GM23338 (cell line): ENCODE results near the gene DNAJC1. TPM values are rescaled to one million over a fixed set of nuclear protein-coding genes. Genes with fewer than 3 reads are reported as not detected.

ENCODE experiments used
- ATAC-seq: fragments of 200-7000 bp; cut with Tn5 transposase; 3 replicates; pipeline ENCODE4 v1.9.1; 2020
- DNase-seq: peaks from one replicate; pipeline ENCODE4 v3.0.0-alpha.2; 2015; ENCODE audit warnings: low spot score
- H2AFZ ChIP-seq: fragments of 200-600 bp; sonication (generic); 2 replicates; pipeline ENCODE4 v1.8.0; 2016; ENCODE audit warnings: antibody characterized with exemption, mild to moderate bottlenecking, moderate library complexity
- H3F3A ChIP-seq: fragments of 200-600 bp; sonication (generic); replicated peaks from 2 replicates; pipeline ENCODE4 v1.8.0; 2017; ENCODE audit warnings: antibody characterized with exemption, mixed run types, low read depth
- H3K27ac ChIP-seq: fragments of 200-600 bp; sonication (generic); 2 replicates; pipeline ENCODE4 v1.6.1; 2016; ENCODE audit warnings: low read depth
- H3K27me3 ChIP-seq: fragments of 200-600 bp; sonication (generic); 2 replicates; pipeline ENCODE4 v1.8.0; 2016; ENCODE audit warnings: mild to moderate bottlenecking, mixed run types, moderate library complexity; ENCODE audit not compliant: insufficient read depth
- H3K36me3 ChIP-seq: fragments of 200-600 bp; sonication (generic); 2 replicates; pipeline ENCODE4 v1.8.0; 2016; ENCODE audit warnings: mild to moderate bottlenecking; ENCODE audit not compliant: insufficient read depth
- H3K4me1 ChIP-seq: fragments of 200-600 bp; sonication (generic); 2 replicates; pipeline ENCODE4 v1.8.0; 2016; ENCODE audit warnings: mild to moderate bottlenecking, moderate library complexity; ENCODE audit not compliant: insufficient read depth
- H3K4me2 ChIP-seq: fragments of 200-600 bp; sonication (generic); 2 replicates; pipeline ENCODE4 v1.7.1; 2017; ENCODE audit warnings: mixed run types
- H3K4me3 ChIP-seq: fragments of 200-600 bp; sonication (generic); 2 replicates; pipeline ENCODE4 v1.6.1; 2016; ENCODE audit warnings: mixed run types
- H3K79me2 ChIP-seq: fragments of 200-600 bp; sonication (generic); replicated peaks from 2 replicates; pipeline ENCODE4 v1.8.0; 2017; ENCODE audit warnings: mild to moderate bottlenecking; ENCODE audit not compliant: insufficient read depth
- H3K9me2 ChIP-seq: fragments of 200-600 bp; sonication (generic); 2 replicates; pipeline ENCODE4 v1.8.0; 2017; ENCODE audit not compliant: insufficient read depth
- H4K20me1 ChIP-seq: fragments of 200-600 bp; sonication (generic); replicated peaks from 2 replicates; pipeline ENCODE4 v1.8.0; 2017; ENCODE audit warnings: mild to moderate bottlenecking; ENCODE audit not compliant: insufficient read depth
- H3K27ac Mint-ChIP-seq: 2 replicates; pipeline ENCODE4 v1.8.0; 2020; ENCODE audit warnings: inconsistent platforms, mild to moderate bottlenecking, moderate library complexity, mixed read lengths
- H3K27me3 Mint-ChIP-seq: 3 replicates; pipeline ENCODE4 v1.8.0; 2022; ENCODE audit warnings: low read depth, mild to moderate bottlenecking, moderate library complexity, mixed read lengths, inconsistent platforms; ENCODE audit not compliant: insufficient read depth, poor library complexity
- H3K36me3 Mint-ChIP-seq: 3 replicates; pipeline ENCODE4 v1.8.0; 2021; ENCODE audit warnings: low read depth, mild to moderate bottlenecking, inconsistent platforms, moderate library complexity, mixed read lengths
- H3K4me1 Mint-ChIP-seq: 3 replicates; pipeline ENCODE4 v1.8.0; 2020; ENCODE audit warnings: mild to moderate bottlenecking, inconsistent platforms, mixed read lengths
- H3K4me3 Mint-ChIP-seq: 3 replicates; pipeline ENCODE4 v1.8.0; 2021; ENCODE audit warnings: moderate library complexity, mild to moderate bottlenecking, inconsistent platforms, mixed read lengths
- H3K9me3 Mint-ChIP-seq: 3 replicates; pipeline ENCODE4 v1.8.0; 2020; ENCODE audit warnings: moderate library complexity, mild to moderate bottlenecking, inconsistent platforms, mixed read lengths
- CREB1 ChIP-seq: fragments of 250-450 bp; sonication (Bioruptor Pico); IDR thresholded peaks from 2 replicates; pipeline ENCODE4 v1.5.0; 2020; ENCODE audit warnings: low read depth, mild to moderate bottlenecking, moderate library complexity
- EZH2 ChIP-seq: fragments of 200-600 bp; sonication (generic); IDR thresholded peaks from one replicate; pipeline ENCODE4 v1.8.0; 2017; ENCODE audit warnings: antibody characterized with exemption, mild to moderate bottlenecking, low read depth; ENCODE audit not compliant: unreplicated experiment
- EZH2phosphoT487 ChIP-seq: fragments of 200-600 bp; sonication (generic); IDR thresholded peaks from one replicate; pipeline ENCODE4 v1.8.1; 2018; ENCODE audit warnings: antibody characterized with exemption; ENCODE audit not compliant: unreplicated experiment
- JUNB ChIP-seq: IDR thresholded peaks from one replicate; pipeline ENCODE4 v1.6.1; 2016; ENCODE audit warnings: antibody characterized with exemption; ENCODE audit not compliant: unreplicated experiment
- NANOG ChIP-seq: IDR thresholded peaks from 2 replicates; pipeline ENCODE4 v1.6.1; 2016; ENCODE audit warnings: antibody characterized with exemption, borderline replicate concordance
- POLR2AphosphoS5 ChIP-seq: IDR thresholded peaks from 2 replicates; pipeline ENCODE4 v1.6.1; 2016; ENCODE audit warnings: antibody characterized with exemption, low read depth
- STAT1 ChIP-seq: IDR thresholded peaks from one replicate; pipeline ENCODE4 v1.6.1; 2016; ENCODE audit warnings: antibody characterized with exemption; ENCODE audit not compliant: unreplicated experiment
- ZNF114 ChIP-seq: fragments of 250-450 bp; sonication (Bioruptor Pico); IDR thresholded peaks from 2 replicates; pipeline ENCODE4 v1.5.0; 2020; ENCODE audit warnings: mild to moderate bottlenecking, moderate library complexity
- ZNF331 ChIP-seq: fragments of 250-450 bp; sonication (Bioruptor Pico); IDR thresholded peaks from 2 replicates; pipeline ENCODE4 v1.5.0; 2020; ENCODE audit warnings: low read depth, mild to moderate bottlenecking, moderate library complexity
- ZNF462 ChIP-seq: fragments of 250-450 bp; sonication (Bioruptor Pico); IDR thresholded peaks from 2 replicates; pipeline ENCODE4 v1.5.0; 2020; ENCODE audit warnings: mild to moderate bottlenecking, moderate library complexity
- polyA plus RNA-seq: library from polyadenylated mRNA; unstranded; fragments of >200 nt; fragmentation: Nextera tagmentation; extraction: Ambion mirVana; gene quantifications from 2 replicates; pipeline ENCODE4 v1.2.1, GENCODE V29; 2016
- total RNA-seq: library from RNA; depleted of rRNA; stranded (reverse); fragments of >200 nt; shearing (Covaris generic); gene quantifications from 2 replicates; pipeline ENCODE4 v1.2.3, GENCODE V29; 2014
- TF ChIP-seq, protein P1 (sequence below), 2 experiments: fragments of 200-600 bp in 1 of 2; sonication (generic) in 1 of 2; conservative IDR thresholded peaks; 2 replicates each; pipeline versions ENCODE4 v1.5.1 to v1.6.1; 2016 to 2017; ENCODE audit warnings: antibody characterized with exemption in 2 of 2, low read depth in 2 of 2, mild to moderate bottlenecking in 2 of 2, moderate library complexity in 1 of 2
- TF ChIP-seq, protein P2 (sequence below): IDR thresholded peaks from one replicate; pipeline ENCODE4 v1.6.1; 2018; ENCODE audit warnings: antibody characterized with exemption; ENCODE audit not compliant: unreplicated experiment
- TF ChIP-seq, protein P3 (sequence below): IDR thresholded peaks from 2 replicates; pipeline ENCODE4 v1.6.1; 2016; ENCODE audit warnings: antibody characterized with exemption

DNAJC1 gene
- total and polyA plus RNA-seq, 2 experiments from 2014 or later, result 38.6 to 45.3 TPM

GRCh38 chr10:21830037-21830436, 173.5 kb downstream of the DNAJC1 start:
- Histone ChIP-seq H3K4me2 (no peak overlapping the region), H3F3A (no peaks in the 10 kb centered on the region), H4K20me1 (no peaks in the 10 kb centered on the region), H3K79me2 (no peaks in the 10 kb centered on the region), H3K9me2 (no peaks in the 10 kb centered on the region), H3K27me3 (no peaks in the 10 kb centered on the region), H3K4me1 (no peaks in the 10 kb centered on the region), H3K36me3 (peaks cover 42% of the 10 kb centered on the region), H2AFZ (no peak overlapping the region), H3K4me3 (no peak overlapping the region), H3K27ac (no peak overlapping the region)
- Mint-ChIP-seq H3K4me1 (no peaks in the 10 kb centered on the region), H3K9me3 (peaks cover 93% of the 10 kb centered on the region), H3K36me3 (peaks cover 86% of the 10 kb centered on the region), H3K27ac (no peak overlapping the region), H3K4me3 (no peak overlapping the region), H3K27me3 (peaks cover 2% of the 10 kb centered on the region)
- TF ChIP-seq STAT1 (no peak), ZNF462 (CRISPR knock-in tag) (no peak), CREB1 (CRISPR knock-in tag) (no peak), NANOG (no peak), POLR2AphosphoS5 (no peak), JUNB (no peak), ZNF114 (CRISPR knock-in tag) (no peak), EZH2phosphoT487 (no peak), EZH2 (no peak), ZNF331 (CRISPR knock-in tag) (no peak)
- TF ChIP-seq, protein P1, sequence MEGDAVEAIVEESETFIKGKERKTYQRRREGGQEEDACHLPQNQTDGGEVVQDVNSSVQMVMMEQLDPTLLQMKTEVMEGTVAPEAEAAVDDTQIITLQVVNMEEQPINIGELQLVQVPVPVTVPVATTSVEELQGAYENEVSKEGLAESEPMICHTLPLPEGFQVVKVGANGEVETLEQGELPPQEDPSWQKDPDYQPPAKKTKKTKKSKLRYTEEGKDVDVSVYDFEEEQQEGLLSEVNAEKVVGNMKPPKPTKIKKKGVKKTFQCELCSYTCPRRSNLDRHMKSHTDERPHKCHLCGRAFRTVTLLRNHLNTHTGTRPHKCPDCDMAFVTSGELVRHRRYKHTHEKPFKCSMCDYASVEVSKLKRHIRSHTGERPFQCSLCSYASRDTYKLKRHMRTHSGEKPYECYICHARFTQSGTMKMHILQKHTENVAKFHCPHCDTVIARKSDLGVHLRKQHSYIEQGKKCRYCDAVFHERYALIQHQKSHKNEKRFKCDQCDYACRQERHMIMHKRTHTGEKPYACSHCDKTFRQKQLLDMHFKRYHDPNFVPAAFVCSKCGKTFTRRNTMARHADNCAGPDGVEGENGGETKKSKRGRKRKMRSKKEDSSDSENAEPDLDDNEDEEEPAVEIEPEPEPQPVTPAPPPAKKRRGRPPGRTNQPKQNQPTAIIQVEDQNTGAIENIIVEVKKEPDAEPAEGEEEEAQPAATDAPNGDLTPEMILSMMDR (conservative IDR thresholded peaks at IDR 0.05; ENCODE audit: low read depth in 2 of 2), result no peak
- TF ChIP-seq, protein P2, sequence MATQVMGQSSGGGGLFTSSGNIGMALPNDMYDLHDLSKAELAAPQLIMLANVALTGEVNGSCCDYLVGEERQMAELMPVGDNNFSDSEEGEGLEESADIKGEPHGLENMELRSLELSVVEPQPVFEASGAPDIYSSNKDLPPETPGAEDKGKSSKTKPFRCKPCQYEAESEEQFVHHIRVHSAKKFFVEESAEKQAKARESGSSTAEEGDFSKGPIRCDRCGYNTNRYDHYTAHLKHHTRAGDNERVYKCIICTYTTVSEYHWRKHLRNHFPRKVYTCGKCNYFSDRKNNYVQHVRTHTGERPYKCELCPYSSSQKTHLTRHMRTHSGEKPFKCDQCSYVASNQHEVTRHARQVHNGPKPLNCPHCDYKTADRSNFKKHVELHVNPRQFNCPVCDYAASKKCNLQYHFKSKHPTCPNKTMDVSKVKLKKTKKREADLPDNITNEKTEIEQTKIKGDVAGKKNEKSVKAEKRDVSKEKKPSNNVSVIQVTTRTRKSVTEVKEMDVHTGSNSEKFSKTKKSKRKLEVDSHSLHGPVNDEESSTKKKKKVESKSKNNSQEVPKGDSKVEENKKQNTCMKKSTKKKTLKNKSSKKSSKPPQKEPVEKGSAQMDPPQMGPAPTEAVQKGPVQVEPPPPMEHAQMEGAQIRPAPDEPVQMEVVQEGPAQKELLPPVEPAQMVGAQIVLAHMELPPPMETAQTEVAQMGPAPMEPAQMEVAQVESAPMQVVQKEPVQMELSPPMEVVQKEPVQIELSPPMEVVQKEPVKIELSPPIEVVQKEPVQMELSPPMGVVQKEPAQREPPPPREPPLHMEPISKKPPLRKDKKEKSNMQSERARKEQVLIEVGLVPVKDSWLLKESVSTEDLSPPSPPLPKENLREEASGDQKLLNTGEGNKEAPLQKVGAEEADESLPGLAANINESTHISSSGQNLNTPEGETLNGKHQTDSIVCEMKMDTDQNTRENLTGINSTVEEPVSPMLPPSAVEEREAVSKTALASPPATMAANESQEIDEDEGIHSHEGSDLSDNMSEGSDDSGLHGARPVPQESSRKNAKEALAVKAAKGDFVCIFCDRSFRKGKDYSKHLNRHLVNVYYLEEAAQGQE, result no peak
- TF ChIP-seq, protein P3, sequence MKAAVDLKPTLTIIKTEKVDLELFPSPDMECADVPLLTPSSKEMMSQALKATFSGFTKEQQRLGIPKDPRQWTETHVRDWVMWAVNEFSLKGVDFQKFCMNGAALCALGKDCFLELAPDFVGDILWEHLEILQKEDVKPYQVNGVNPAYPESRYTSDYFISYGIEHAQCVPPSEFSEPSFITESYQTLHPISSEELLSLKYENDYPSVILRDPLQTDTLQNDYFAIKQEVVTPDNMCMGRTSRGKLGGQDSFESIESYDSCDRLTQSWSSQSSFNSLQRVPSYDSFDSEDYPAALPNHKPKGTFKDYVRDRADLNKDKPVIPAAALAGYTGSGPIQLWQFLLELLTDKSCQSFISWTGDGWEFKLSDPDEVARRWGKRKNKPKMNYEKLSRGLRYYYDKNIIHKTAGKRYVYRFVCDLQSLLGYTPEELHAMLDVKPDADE, result no peak
- DNase-seq (no peak), ATAC-seq (no peak)
